ENCODE measurements around the gene EXOC6.

Gene EXOC6

DNA sequence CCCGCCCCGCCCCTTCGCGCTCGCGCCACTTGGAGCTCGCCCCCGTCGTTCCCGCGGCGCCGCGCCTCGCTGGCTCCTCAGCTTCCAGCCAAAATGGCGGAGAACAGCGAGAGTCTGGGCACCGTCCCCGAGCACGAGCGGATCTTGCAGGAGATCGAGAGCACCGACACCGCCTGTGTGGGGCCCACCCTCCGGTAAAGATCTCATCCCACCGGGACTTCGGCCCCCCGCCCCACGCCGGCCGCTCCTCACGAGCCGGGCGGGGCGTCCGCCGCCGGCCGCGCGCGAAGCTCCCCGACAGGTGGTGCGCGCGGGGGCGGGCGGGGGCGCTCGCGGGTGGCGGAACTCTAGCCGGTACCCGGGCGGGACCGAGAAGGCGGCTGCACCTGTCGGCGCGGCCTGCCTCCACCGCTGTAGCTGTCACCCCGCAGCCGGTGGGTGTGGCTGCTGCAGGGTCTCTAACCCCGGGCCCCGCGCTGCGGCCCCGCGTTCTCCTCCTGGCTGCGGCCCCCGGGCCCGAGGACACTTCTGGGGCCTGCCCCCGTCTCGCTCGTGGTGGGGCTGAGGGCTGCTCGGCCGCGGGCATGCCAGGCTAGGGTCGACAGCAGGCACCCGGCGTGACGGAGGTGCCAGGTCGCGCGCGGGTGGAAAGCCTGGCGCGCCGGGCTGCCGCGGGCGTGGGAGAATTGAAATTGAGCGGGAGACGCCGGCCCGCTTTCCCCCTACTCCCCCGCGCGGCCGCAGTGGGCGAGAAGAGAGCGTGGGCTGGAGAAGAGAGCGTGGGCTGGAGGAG, at the start of gene EXOC6:
TSS of gene EXOC6 (plus strand) at position 80 of the 793 bp plus-strand sequence. CDS start at position 94, 14 bp downstream.
- peak; percentile 77 for DNase-seq

DNA sequence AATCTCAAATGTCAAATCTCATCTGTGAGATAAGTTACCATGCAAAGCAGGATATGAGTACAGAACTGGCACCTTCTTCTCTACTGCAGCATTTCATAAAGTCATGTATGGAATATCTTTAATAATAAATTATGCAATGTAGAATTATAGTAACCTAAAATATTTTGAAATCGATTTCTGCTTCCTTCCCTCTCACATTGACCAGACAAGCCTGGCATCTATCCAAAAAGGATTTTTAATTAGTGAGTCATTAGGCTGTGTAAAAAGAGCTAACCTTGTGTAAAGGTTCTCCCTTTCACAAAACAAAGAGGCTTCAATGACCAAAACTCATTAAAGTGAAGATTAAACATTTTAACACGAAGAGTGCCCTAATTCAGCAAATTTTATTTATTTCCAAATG, 48.8 kb upstream of the EXOC6 start:
- no peak for DNase-seq

GRCh38 chr10:92800134-92800733, 48.1 kb upstream of the EXOC6 start:
- peak; percentile 4 for DNase-seq

GRCh38 chr10:92801978-92802872, 46.1 kb upstream of the EXOC6 start:
- peak; percentile 7 for DNase-seq

- no peak for DNase-seq
Observed at GRCh38 chr10:92809840-92810239, 38.5 kb upstream of the EXOC6 start.

DNA sequence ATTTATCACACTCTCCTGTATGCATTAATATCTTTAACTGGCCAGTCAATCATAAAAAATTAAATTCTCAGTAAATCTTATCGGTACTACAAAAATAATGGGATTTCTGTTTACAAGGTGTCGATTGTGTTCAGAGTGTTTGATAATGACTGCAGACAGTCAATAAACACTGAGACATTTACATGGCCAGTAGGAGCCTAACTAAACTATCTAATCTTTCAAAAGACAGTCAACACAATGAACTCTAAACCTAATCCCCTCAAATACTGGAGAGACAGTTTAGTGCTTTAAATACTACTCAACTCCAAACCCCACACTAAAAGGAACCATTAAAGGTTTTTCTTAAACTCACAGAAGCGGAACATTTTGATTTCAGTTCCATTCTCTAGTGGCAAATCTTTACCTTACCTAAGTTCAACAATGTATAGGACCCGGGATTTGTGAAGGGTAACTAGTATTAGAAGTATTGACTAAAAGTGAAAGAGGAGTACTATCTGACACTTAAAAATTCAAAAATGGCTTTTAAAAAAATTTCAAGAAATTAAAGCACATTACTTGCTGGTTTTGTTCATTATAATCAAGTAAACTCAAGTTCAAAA, 37.3 kb upstream of the EXOC6 start:
- DNase-seq, result no peak

- DNase-seq, result no peak
Observed at GRCh38 chr10:92811986-92812385, 36.3 kb upstream of the EXOC6 start.

DNA sequence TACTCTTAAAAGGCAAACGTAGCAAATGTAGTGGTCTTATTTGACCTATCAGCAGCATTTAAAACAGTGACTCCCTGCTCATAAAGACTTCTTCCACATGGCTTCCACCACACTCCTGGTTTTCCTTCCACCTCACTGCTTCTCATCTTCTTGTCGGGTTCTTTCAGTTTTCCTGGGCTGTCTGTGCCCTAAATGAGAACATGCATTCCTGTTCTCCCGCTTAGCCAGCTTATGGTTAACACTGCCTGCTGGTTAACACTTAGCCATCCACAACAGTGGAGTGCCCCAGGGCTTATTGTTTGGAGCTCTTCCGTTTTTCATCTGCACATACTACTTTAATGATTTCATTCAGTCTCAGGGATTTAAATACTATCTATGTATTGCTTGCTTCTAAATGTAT, 34.3 kb upstream of the EXOC6 start:
- no peak for DNase-seq

GRCh38 chr10:92814790-92815189, 33.5 kb upstream of the EXOC6 start:
- DNase-seq, result no peak

DNA sequence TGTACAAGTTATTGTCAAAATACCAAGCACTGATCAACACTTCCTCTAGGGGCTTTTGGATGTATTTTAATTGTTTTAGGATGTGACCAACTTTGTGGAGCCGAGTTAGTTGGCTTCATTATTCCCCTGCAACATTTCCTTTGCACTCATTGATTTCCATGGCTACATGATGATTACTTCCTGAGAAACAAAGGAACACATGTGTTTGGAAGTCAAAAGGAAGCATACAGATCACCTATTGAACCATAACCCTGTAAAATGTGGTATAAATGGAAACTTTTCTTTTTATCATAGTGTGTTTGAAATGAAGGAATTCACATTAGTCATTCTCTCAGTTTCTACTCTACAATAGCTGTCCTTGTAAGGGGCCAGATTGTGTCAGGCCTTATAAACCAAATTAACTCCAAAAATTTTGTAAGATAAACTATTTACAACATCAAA, 32.2 kb upstream of the EXOC6 start:
- no peak for DNase-seq

DNA sequence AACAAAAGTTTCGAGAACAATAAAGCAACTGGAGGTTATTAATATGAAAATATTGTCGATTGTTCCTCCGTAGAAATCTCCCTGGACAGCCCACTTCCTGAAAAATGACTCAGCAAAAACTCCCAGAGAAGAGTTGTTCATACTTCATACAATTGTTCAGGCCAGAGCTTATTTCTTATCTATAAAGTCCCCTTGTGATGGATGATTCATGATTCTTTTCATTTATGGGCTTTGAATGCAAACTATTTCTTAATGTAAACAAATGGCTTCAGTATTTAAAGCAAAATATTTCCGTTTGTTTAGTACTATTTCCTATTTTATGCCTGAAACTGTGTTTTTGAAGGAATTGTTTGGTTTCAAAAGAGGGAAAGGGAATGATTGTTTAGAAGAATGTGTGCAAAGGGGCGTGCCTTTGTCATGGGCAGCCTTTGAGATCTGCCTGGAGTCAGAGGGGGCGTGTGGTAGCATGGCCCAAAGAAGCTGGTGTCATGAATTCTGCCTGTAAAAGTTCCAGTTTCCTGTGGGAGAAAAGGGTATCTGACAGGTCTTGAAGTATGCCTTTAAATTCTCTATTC, 26.2 kb upstream of the EXOC6 start:
- DNase-seq, result no peak

DNA sequence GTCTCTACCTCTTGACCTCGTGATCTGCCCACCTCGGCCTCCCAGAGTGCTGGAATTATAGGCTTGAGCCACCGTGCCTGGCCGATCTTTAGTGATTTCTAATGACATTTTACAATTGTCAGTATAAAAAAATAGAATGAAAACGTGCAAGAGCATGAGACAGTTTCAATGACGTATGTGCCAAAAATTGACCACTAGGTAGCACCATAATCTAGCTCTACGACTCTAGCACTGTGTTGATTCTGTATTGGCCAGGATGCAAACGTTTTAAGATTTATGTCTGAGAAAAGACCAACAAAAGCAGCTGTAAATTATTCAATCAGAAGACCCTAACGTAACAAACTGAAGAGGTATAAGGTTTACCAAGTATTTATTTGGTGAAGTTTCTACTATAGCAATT, 25.4 kb upstream of the EXOC6 start:
- no peak for DNase-seq

DNA sequence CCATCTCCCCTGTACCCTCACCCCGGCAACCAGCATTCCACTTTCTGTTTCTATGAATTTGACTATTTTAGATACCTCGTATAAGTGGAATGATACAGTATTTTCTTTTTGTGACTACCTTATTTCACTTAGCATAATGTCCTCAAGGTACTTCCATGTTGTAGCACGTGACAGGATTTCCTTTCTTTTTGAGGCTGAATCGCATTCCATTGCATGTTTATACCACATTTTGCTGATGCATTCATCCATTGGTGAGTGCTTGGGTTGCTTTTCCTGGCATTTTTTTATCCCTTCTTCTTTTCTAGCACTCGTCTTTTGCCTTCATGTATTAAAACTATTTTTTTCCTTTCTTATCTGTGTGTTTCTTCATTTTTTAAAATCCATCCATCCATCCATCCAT, 22.3 kb upstream of the EXOC6 start:
- no peak for DNase-seq

GRCh38 chr10:92826504-92826903, 21.8 kb upstream of the EXOC6 start:
- no peak for DNase-seq

DNA sequence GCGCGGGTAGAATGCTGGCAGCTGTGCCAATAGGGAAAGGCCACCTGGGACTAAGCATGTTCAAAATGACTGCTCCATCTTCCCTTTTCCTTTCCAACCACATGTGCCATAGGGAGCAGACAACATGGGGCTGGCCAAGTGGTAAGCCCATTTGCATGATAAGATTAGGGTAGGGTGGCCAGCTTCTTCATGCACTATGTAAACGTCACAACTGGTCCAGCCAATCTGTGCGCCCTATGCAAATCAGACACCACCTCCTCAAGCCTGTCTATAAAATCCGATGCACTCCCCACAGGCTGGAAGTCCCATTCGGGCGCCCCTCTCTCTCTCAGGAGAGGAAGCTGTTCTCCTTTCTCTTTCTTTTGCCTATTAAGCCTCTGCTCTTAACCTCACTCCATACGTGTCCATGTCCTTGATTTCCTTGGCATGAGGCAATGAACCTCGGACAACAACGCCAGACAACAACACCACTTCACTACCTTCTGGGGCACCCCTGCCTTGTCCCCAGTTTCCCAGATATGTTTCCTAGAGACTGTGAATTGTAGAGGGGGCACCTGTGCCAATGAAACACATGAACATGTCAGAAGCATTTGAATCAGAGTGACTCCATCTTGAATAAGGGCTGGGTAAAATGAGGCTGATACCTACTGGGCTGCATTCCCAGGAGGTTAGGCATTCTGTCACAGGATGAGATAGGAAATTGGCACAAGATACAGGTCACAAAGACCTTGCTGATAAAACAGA, 19.1 kb upstream of the EXOC6 start:
- no peak for DNase-seq

DNA sequence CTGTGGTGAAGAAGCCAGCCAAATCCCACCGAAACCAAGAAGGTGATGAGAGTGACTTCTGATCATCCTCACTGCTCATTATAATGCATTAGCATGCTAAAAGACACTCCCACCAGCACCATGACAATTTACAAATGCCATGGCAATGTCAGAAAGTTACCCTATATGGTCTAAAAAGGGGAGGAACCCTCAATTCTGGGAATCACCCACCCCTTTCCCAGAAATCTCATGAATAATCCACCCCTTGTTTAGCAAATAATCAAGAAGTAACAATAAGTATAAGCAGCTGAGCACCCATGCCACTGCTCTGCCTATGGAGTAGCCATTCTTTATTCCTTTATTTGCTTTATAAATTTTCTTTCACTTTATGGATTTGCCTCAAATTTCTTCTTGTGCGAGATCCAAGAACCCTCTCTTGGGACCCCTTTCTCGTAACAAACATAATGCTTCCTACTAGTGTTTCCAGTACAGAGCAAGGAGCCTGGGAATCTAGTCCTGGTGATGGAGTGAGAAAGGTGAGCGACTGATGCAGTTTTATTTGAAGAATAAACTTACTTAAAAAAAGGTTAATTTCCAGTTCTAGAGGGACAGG, 18.4 kb upstream of the EXOC6 start:
- no peak for DNase-seq

DNA sequence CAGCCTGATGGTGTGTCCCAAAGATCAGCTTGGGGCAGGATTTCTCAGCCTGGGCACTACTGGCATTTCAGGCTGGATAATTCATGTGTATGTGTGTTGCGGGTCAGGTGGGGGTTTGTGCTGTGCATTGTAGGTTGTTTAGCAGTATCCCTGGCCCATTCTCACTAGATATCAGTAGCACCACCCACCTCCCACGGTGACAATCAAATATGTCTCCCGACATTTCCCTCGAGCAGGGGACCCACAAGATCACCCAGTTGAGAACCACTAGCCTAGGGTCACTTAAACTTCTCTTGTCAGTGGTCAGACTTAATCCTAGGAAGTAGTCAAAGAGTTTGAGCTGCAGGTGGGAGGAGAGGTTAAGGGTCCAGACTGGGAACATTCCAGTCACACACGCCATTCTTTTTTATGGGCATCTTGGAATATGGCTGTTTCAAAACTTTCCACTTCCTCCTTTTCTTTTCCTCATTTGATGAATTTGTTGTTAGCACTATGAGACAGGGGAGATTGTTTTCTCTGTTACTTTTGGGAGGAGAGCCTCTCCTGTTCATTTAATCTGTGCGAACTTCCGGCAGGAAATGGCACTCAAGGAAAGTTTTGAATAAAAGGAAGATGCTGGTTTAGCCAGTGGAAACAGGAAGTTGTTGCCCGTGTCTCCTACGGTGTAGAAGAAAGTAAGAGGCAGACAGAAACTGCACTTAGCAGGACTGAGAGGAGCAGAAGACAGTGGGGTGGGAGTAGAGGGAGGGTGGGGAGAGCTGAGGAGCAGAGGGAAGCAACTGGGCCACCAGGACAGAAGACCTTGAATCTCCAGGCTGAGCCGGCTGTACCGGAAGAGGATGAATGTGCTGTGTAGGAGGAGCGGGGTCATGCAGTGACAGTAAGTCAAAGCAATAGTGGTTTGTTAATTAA, 17.6 kb upstream of the EXOC6 start:
- DNase-seq, result no peak

DNA sequence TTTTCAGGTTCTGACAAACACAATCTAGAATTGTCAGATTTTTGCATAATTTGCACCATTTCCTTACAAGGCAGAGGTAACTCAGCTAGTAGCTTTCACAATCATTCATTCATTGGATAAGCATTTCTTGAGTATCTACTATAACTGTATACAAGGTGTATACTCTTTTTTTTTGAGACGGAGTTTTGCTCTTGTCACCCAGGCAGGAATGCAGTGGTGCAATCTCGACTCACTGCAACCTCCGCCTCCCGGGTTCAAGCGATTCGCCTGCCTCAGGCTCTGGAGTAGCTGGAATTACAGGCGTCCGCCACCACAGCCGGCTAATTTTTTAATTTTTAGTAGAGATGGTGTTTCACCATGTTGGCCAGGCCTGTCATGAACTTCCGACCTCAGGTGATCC, 16.2 kb upstream of the EXOC6 start:
- no peak for DNase-seq

DNA sequence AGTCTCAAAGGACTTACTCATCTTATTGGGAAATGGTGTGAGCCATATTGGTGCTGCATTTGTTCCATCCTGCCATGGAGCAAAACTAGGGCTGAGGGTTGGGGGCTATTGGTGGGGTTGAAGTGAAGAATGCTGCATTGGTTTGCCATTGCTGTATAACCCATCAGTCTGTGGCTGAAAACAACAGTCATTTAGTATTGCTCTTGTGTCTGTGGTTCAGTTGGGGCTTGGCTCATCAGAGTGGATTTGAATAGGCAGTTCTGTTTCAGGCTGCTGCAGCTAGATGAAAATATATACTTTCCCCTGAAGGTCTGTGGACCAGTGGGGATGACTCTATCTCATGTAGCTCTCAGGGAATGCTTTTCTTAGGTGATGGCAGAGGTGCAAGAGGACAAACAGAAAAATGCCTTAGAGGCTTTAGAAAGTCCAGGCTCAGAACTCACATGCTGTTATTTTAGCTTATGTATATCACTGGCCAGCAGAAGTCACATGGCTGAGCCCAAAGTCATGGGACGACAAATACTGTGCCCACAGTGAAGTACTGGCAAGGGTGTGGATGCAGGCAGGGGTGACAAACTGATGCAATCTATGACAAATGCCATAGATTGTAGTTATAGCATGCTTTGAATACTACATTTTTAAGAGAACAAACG, 15.2 kb upstream of the EXOC6 start:
- no peak for DNase-seq

DNA sequence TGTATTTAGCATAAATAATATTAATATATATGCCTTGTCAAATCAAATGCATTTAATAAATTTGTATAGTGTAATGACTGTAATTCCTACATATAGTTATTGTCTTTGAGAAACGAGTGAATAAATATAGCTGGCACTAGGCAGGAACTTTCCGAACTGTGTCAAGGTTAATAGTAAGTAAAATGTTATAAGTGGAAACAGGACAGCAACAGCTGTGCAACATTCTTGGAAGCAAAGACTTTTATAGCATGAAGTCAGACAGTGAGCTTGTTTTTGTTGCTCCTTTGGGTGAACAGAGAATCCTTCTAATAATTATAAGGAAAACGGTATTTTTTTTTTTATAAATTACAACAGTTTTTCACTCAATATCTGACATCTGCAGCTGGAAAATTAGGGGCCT, 14.0 kb upstream of the EXOC6 start:
- DNase-seq, result no peak

Measured in NCI-H345 (cell line).